IMR-90 (cell line): ENCODE data around the gene CD300H. TPM values are rescaled to one million over a fixed set of nuclear protein-coding genes. Genes with fewer than 3 reads are reported as not detected.

Experiments used
- ATAC-seq: fragments of 200-7000 bp; cut with Tn5 transposase; 2 replicates; pipeline ENCODE4 v1.9.1; 2020; ENCODE audit warnings: low read depth, mild to moderate bottlenecking, moderate library complexity
- BruUV-seq: library from RNA; stranded (reverse); fragments of 400-500 nt; replicated peaks from 2 replicates; lab custom pipeline; 2021; lab: Mats Ljungman, UMichigan
- CTCF ChIA-PET: fragments of 300-600 bp; formaldehyde crosslinking; extraction: SDS; loops from one replicate; lab custom pipeline; 2021; ENCODE audit warnings: antibody characterized with exemption; lab: Yijun Ruan, JAX
- POLR2A ChIA-PET: fragments of 300-600 bp; sonication (Branson Sonifier 250); formaldehyde crosslinking; loops from one replicate; lab custom pipeline; 2022; ENCODE audit warnings: antibody characterized with exemption; ENCODE audit not compliant: unreplicated experiment; lab: Charles Lee
- DNase-seq: peaks from one replicate; pipeline ENCODE4 v3.0.0; 2013
- H2AFZ ChIP-seq: replicated peaks from 2 replicates; pipeline ENCODE3; 2013; ENCODE audit warnings: low read length, mild to moderate bottlenecking; ENCODE audit not compliant: poor library complexity
- H2AK5ac ChIP-seq: 2 replicates; pipeline ENCODE4 v1.6.1; 2013; ENCODE audit warnings: low read depth, low read length, inconsistent platforms
- H2AK9ac ChIP-seq: replicated peaks from 2 replicates; pipeline ENCODE3; 2013; ENCODE audit warnings: mild to moderate bottlenecking, low read depth, low read length, moderate library complexity; ENCODE audit not compliant: poor library complexity
- H2BK120ac ChIP-seq: 2 replicates; pipeline ENCODE4 v1.6.1; 2013; ENCODE audit warnings: low read depth, low read length, inconsistent platforms
- H2BK15ac ChIP-seq: 3 replicates; pipeline ENCODE4 v1.6.1; 2013; ENCODE audit warnings: low read depth, low read length, inconsistent platforms
- H2BK20ac ChIP-seq: 2 replicates; pipeline ENCODE4 v1.6.1; 2013; ENCODE audit warnings: low read depth, mild to moderate bottlenecking, inconsistent platforms, low read length, moderate library complexity
- H2BK5ac ChIP-seq: 2 replicates; pipeline ENCODE4 v1.6.1; 2013; ENCODE audit warnings: mild to moderate bottlenecking, low read depth, low read length, inconsistent platforms; ENCODE audit not compliant: poor library complexity, severe bottlenecking
- H3K14ac ChIP-seq: replicated peaks from 2 replicates; pipeline ENCODE4 v1.6.1; 2013; ENCODE audit warnings: low read depth, low read length, inconsistent platforms
- H3K18ac ChIP-seq: 2 replicates; pipeline ENCODE4 v1.6.1; 2013; ENCODE audit warnings: low read depth, low read length, control low read depth
- H3K23ac ChIP-seq: 2 replicates; pipeline ENCODE4 v1.6.1; 2013; ENCODE audit warnings: low read depth, low read length, inconsistent platforms
- H3K27ac ChIP-seq: 2 replicates; pipeline ENCODE4 v1.5.1; 2013; ENCODE audit warnings: mild to moderate bottlenecking, control low read depth, low read length; ENCODE audit not compliant: insufficient read depth
- H3K27me3 ChIP-seq: 2 replicates; pipeline ENCODE4 v1.6.1; 2013; ENCODE audit warnings: low read length; ENCODE audit not compliant: control insufficient read depth, insufficient read depth
- H3K36me3 ChIP-seq: 2 replicates; pipeline ENCODE4 v1.6.1; 2013; ENCODE audit warnings: low read length, mixed read lengths; ENCODE audit not compliant: control insufficient read depth, insufficient read depth
- H3K4ac ChIP-seq: 2 replicates; pipeline ENCODE4 v1.6.1; 2013; ENCODE audit warnings: low read depth, low read length, inconsistent platforms
- H3K4me1 ChIP-seq: 2 replicates; pipeline ENCODE4 v1.6.1; 2013; ENCODE audit warnings: low read length, mixed read lengths; ENCODE audit not compliant: control insufficient read depth, insufficient read depth
- H3K4me2 ChIP-seq: 2 replicates; pipeline ENCODE4 v1.6.1; 2013; ENCODE audit warnings: low read depth, mild to moderate bottlenecking, control low read depth, low read length, moderate library complexity
- H3K4me3 ChIP-seq: 2 replicates; pipeline ENCODE4 v1.5.1; 2013; ENCODE audit warnings: low read depth, mild to moderate bottlenecking, control low read depth, low read length, moderate library complexity; ENCODE audit not compliant: insufficient read depth
- H3K56ac ChIP-seq: 2 replicates; pipeline ENCODE4 v1.6.1; 2013; ENCODE audit warnings: low read length, inconsistent platforms; ENCODE audit not compliant: insufficient read depth; ENCODE audit errors: extremely low read depth
- H3K79me1 ChIP-seq, 2 experiments: 2 replicates each; pipeline ENCODE4 v1.6.1; 2013; ENCODE audit warnings: low read length in 2 of 2, inconsistent platforms in 1 of 2, low read depth in 1 of 2
- H3K9ac ChIP-seq: 2 replicates; pipeline ENCODE4 v1.6.1; 2013; ENCODE audit warnings: low read depth, low read length, control low read depth
- H3K9me1 ChIP-seq: 2 replicates; pipeline ENCODE4 v1.6.1; 2013; ENCODE audit warnings: low read length, inconsistent platforms; ENCODE audit not compliant: insufficient read depth
- H3K9me3 ChIP-seq: 2 replicates; pipeline ENCODE4 v1.6.1; 2013; ENCODE audit warnings: low read length; ENCODE audit not compliant: control insufficient read depth, insufficient read depth
- H4K20me1 ChIP-seq: 2 replicates; pipeline ENCODE4 v1.6.1; 2013; ENCODE audit warnings: low read length, inconsistent platforms; ENCODE audit not compliant: insufficient read depth
- H4K5ac ChIP-seq: 2 replicates; pipeline ENCODE4 v1.6.1; 2013; ENCODE audit warnings: mild to moderate bottlenecking, low read depth, low read length, control low read depth
- H4K8ac ChIP-seq, 2 experiments: 2 replicates each; pipeline ENCODE4 v1.6.1; 2013; ENCODE audit warnings: low read depth in 2 of 2, low read length in 2 of 2, control low read depth in 1 of 2, inconsistent platforms in 1 of 2
- H4K91ac ChIP-seq: 2 replicates; pipeline ENCODE4 v1.6.1; 2013; ENCODE audit warnings: low read depth, low read length, inconsistent platforms; ENCODE audit not compliant: insufficient read depth
- BHLHE40 ChIP-seq: fragments of 150-350 bp; IDR thresholded peaks from 2 replicates; pipeline ENCODE4 v1.6.1; 2016; ENCODE audit warnings: mild to moderate bottlenecking, low read depth, low read length
- WGBS, 2 experiments: methylation state at CpG; one replicate each; pipeline versions ENCODE4 v1.1.5 to v1.1.7; 2013; ENCODE audit warnings: missing lambda C conversion rate in 2 of 2; ENCODE audit not compliant: insufficient read length in 1 of 2; ENCODE audit errors: extremely low coverage in 2 of 2; 5-methylcytosine and 5-hydroxymethylcytosine counted together
- dilution Hi-C: fragments of 300-500 bp; cut with HindIII; formaldehyde crosslinking; loops from one replicate; pipeline ENCODE4 v1.14.3; 2018; ENCODE audit warnings: low sequenced_read_pairs; ENCODE audit not compliant: unreplicated experiment
- in situ Hi-C: fragments of 300-500 bp; cut with MboI; formaldehyde crosslinking; loops from 3 replicates; pipeline ENCODE4 v1.14.3; 2019; ENCODE audit warnings: low sequenced_read_pairs, inconsistent platforms, mixed read lengths
- intact Hi-C: fragments of 100-400 bp; cut with micrococcal nuclease; formaldehyde crosslinking; loops from 2 replicates; pipeline ENCODE4 v1.10.0; 2022
- polyA plus RNA-seq, 3 experiments: library from polyadenylated mRNA; depleted of rRNA; stranded (reverse); fragments of >200 nt; gene quantifications; 2 replicates each; pipeline ENCODE4 v1.2.3, GENCODE V29; 2012; ENCODE audit warnings: low replicate concordance in 1 of 3
- total RNA-seq: library from RNA; depleted of rRNA; stranded (reverse); fragments of >200 nt; gene quantifications from 2 replicates; pipeline ENCODE4 v1.2.3, GENCODE V29; 2012

Gene CD300H
- total and polyA plus RNA-seq, 2 of the 4 experiments (the other 2 are of a cell fraction), result not detected

DNA sequence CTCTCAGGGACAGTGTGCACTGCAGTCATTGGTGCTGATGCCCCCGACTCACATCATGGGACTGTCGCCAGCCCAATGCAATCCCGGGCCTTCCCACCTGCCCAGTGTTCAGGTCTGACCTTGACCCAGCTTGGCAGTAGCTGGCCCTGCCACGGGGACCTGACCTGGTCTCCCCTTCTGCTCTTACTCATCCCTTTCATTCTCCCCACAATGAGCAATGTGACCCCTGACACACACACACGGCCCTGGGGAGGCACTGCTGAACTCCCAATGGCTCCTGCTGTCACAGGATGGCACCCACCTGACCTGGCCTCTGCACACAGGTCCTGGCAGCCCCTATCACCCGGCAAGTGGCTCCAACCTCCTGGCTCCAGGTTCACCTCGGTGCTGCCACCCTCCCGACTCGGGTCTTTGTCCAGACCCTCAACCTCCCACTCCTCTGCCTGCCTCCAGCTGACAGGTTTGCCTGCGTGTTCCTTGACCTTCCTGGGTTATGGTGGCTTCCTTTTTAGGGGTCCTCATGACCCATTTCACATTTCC, 28.0 kb downstream of the CD300H start:
- no peaks in the 10 kb centered on the region for H3K4me1 ChIP-seq
- POLR2A ChIA-PET, result no interaction called here
- intact Hi-C loops, result no loop called here

More for the DNA sequence above, 28.0 kb downstream of the CD300H start:
- no peak overlapping the region for H2AFZ ChIP-seq
- H2BK120ac ChIP-seq, result no peak overlapping the region
- no peak overlapping the region for H3K18ac ChIP-seq
- no peak overlapping the region for H4K5ac ChIP-seq
- H4K20me1 ChIP-seq, result no peaks in the 10 kb centered on the region
- dilution Hi-C loops (no loop called here), in situ Hi-C loops (no loop called here)
- H2AK5ac ChIP-seq, result no peak overlapping the region
- H3K36me3 ChIP-seq, result no peaks in the 10 kb centered on the region
- no peak overlapping the region for H2BK5ac ChIP-seq
- CTCF ChIA-PET, result no interaction called here
- H3K4me2 ChIP-seq, result no peak overlapping the region
- H4K91ac ChIP-seq, result no peak overlapping the region
- no peaks in the 10 kb centered on the region for H3K79me1 ChIP-seq
- BruUV-seq, result no TSS peak
- H3K27me3 ChIP-seq, result no peaks in the 10 kb centered on the region
- H2BK20ac ChIP-seq, result no peak overlapping the region
- H3K9me1 ChIP-seq, result no peaks in the 10 kb centered on the region
- no peak overlapping the region for H3K9ac ChIP-seq
- DNase-seq, result no peak
- WGBS, 2 experiments, result 60% methylated on average over 1 of the region's 10 CpGs; no CpG with 5 or more reads in 1 of the 2 experiments
- no peak overlapping the region for H3K23ac ChIP-seq
- no peak overlapping the region for H3K4ac ChIP-seq
- TF ChIP-seq BHLHE40, result no peak
- ATAC-seq, result no peak
- H3K4me3 ChIP-seq, result no peak overlapping the region
- H4K8ac ChIP-seq, result no peak overlapping the region
- H3K14ac ChIP-seq, result no peak overlapping the region
- H3K27ac ChIP-seq, result no peak overlapping the region
- H3K9me3 ChIP-seq, result peaks cover 46% of the 10 kb centered on the region
- no peak overlapping the region for H3K56ac ChIP-seq
- H2AK9ac ChIP-seq, result no peak overlapping the region
- H2BK15ac ChIP-seq, result no peak overlapping the region
